Measurements from ENCODE around the gene ZNF217. TPM values are rescaled to one million over a fixed set of nuclear protein-coding genes. Genes with fewer than 3 reads are reported as not detected.
"Not testable (repeated sequence)": the region's sequence is repeated elsewhere in the genome, so short reads cannot be mapped to it uniquely, and the experiment has no call there.

ZNF217 gene
- total RNA-seq, 1 experiment from 2014 or later = 27.0 TPM

- BruUV-seq (replicated peaks) = TSS peak; percentile 9
- H3K36me3 ChIP-seq (ENCODE audit: insufficient read depth, low read length, poor library complexity, severe bottlenecking); POLR2A ChIA-PET (ENCODE audit: low non-redundant PET); CTCF ChIA-PET; DNase-seq (ENCODE audit: low spot score); H3K27me3 ChIP-seq (replicated peaks; ENCODE audit: insufficient read depth, low read depth, low read length, poor library complexity); H3K9me3 ChIP-seq (ENCODE audit: low read depth, low read length, poor library complexity, severe bottlenecking): not testable (repeated sequence)
- H3K4me1 ChIP-seq (ENCODE audit: insufficient read depth, low read length, poor library complexity, severe bottlenecking) = peaks cover 38% of the 10 kb centered on the region
- H3K4me3 ChIP-seq (ENCODE audit: low read depth, low read length, poor library complexity, severe bottlenecking) = peak overlapping the region; percentile 79
- peak overlapping the region; percentile 23 for H3K27ac ChIP-seq (ENCODE audit: low read depth, low read length, poor library complexity, severe bottlenecking)
- intact Hi-C loops (cut with micrococcal nuclease; ENCODE audit: unreplicated experiment) = loop anchor here (5.0 to 10.0 kb wide), 2 partner anchors 163 to 325 kb away; no protein-coding TSS in a partner anchor
Measured at GRCh38 chr20:53591941-53592441, 1.6 kb downstream of the ZNF217 start.

GRCh38 chr20:53591206-53591741, 2.4 kb downstream of the ZNF217 start:
- Histone ChIP-seq H3K4me1 (ENCODE audit: insufficient read depth, low read length, poor library complexity, severe bottlenecking) (peaks cover 34% of the 10 kb centered on the region), H3K4me3 (ENCODE audit: low read depth, low read length, poor library complexity, severe bottlenecking) (peak overlapping the region; percentile 79), H3K27ac (ENCODE audit: low read depth, low read length, poor library complexity, severe bottlenecking) (peak overlapping the region; percentile 55)
- intact Hi-C loops (cut with micrococcal nuclease; ENCODE audit: unreplicated experiment) = loop anchor here (5.0 to 10.0 kb wide), 2 partner anchors 164 to 326 kb away; no protein-coding TSS in a partner anchor
- H3K36me3 ChIP-seq (ENCODE audit: insufficient read depth, low read length, poor library complexity, severe bottlenecking); H3K27me3 ChIP-seq (replicated peaks; ENCODE audit: insufficient read depth, low read depth, low read length, poor library complexity); BruUV-seq (replicated peaks); POLR2A ChIA-PET (ENCODE audit: low non-redundant PET); CTCF ChIA-PET; H3K9me3 ChIP-seq (ENCODE audit: low read depth, low read length, poor library complexity, severe bottlenecking): not testable (repeated sequence)
- peak; percentile 24 for DNase-seq (ENCODE audit: low spot score)

GRCh38 chr20:53590608-53591007, 3.0 kb downstream of the ZNF217 start:
- POLR2A ChIA-PET (ENCODE audit: low non-redundant PET); BruUV-seq (replicated peaks); H3K36me3 ChIP-seq (ENCODE audit: insufficient read depth, low read length, poor library complexity, severe bottlenecking); H3K27me3 ChIP-seq (replicated peaks; ENCODE audit: insufficient read depth, low read depth, low read length, poor library complexity); H3K9me3 ChIP-seq (ENCODE audit: low read depth, low read length, poor library complexity, severe bottlenecking); CTCF ChIA-PET: not testable (repeated sequence)
- Histone ChIP-seq H3K4me3 (ENCODE audit: low read depth, low read length, poor library complexity, severe bottlenecking) (peak overlapping the region; percentile 79), H3K27ac (ENCODE audit: low read depth, low read length, poor library complexity, severe bottlenecking) (peak overlapping the region; percentile 55), H3K4me1 (ENCODE audit: insufficient read depth, low read length, poor library complexity, severe bottlenecking) (peaks cover 34% of the 10 kb centered on the region)
- DNase-seq (ENCODE audit: low spot score) = peak; percentile 65
- intact Hi-C loops (cut with micrococcal nuclease; ENCODE audit: unreplicated experiment) = loop anchor here (5.0 to 10.0 kb wide), 2 partner anchors 164 to 327 kb away; no protein-coding TSS in a partner anchor

GRCh38 chr20:53590122-53590521, 3.5 kb downstream of the ZNF217 start:
- CTCF ChIA-PET; BruUV-seq (replicated peaks); DNase-seq (ENCODE audit: low spot score); H3K9me3 ChIP-seq (ENCODE audit: low read depth, low read length, poor library complexity, severe bottlenecking); H3K36me3 ChIP-seq (ENCODE audit: insufficient read depth, low read length, poor library complexity, severe bottlenecking); POLR2A ChIA-PET (ENCODE audit: low non-redundant PET); H3K27me3 ChIP-seq (replicated peaks; ENCODE audit: insufficient read depth, low read depth, low read length, poor library complexity): not testable (repeated sequence)
- intact Hi-C loops (cut with micrococcal nuclease; ENCODE audit: unreplicated experiment) = loop anchor here (5.0 to 10.0 kb wide), 2 partner anchors 165 to 327 kb away; no protein-coding TSS in a partner anchor
- H3K4me3 ChIP-seq (ENCODE audit: low read depth, low read length, poor library complexity, severe bottlenecking) = peak overlapping the region; percentile 79
- peak overlapping the region; percentile 18 for H3K27ac ChIP-seq (ENCODE audit: low read depth, low read length, poor library complexity, severe bottlenecking)
- H3K4me1 ChIP-seq (ENCODE audit: insufficient read depth, low read length, poor library complexity, severe bottlenecking) = peaks cover 34% of the 10 kb centered on the region

GRCh38 chr20:53589321-53590065, 4.1 kb downstream of the ZNF217 start:
- CTCF ChIA-PET; H3K36me3 ChIP-seq (ENCODE audit: insufficient read depth, low read length, poor library complexity, severe bottlenecking); H3K4me3 ChIP-seq (ENCODE audit: low read depth, low read length, poor library complexity, severe bottlenecking); DNase-seq (ENCODE audit: low spot score); H3K27me3 ChIP-seq (replicated peaks; ENCODE audit: insufficient read depth, low read depth, low read length, poor library complexity); H3K9me3 ChIP-seq (ENCODE audit: low read depth, low read length, poor library complexity, severe bottlenecking); BruUV-seq (replicated peaks): not testable (repeated sequence)
- peaks cover 34% of the 10 kb centered on the region for H3K4me1 ChIP-seq (ENCODE audit: insufficient read depth, low read length, poor library complexity, severe bottlenecking)
- intact Hi-C loops (cut with micrococcal nuclease; ENCODE audit: unreplicated experiment) = loop anchor here (5.0 to 10.0 kb wide), 2 partner anchors 165 to 328 kb away; no protein-coding TSS in a partner anchor
- peak overlapping the region; percentile 18 for H3K27ac ChIP-seq (ENCODE audit: low read depth, low read length, poor library complexity, severe bottlenecking)
- POLR2A ChIA-PET (ENCODE audit: low non-redundant PET) = interaction anchor here (0.7 kb wide), 1 partner anchor 371 kb away, joined by 4 read pairs; no protein-coding TSS in a partner anchor

- H3K9me3 ChIP-seq (ENCODE audit: low read depth, low read length, poor library complexity, severe bottlenecking); intact Hi-C loops (cut with micrococcal nuclease; ENCODE audit: unreplicated experiment); BruUV-seq (replicated peaks); H3K36me3 ChIP-seq (ENCODE audit: insufficient read depth, low read length, poor library complexity, severe bottlenecking); H3K27ac ChIP-seq (ENCODE audit: low read depth, low read length, poor library complexity, severe bottlenecking); POLR2A ChIA-PET (ENCODE audit: low non-redundant PET); H3K27me3 ChIP-seq (replicated peaks; ENCODE audit: insufficient read depth, low read depth, low read length, poor library complexity); DNase-seq (ENCODE audit: low spot score); H3K4me3 ChIP-seq (ENCODE audit: low read depth, low read length, poor library complexity, severe bottlenecking); CTCF ChIA-PET: not testable (repeated sequence)
- peaks cover 47% of the 10 kb centered on the region for H3K4me1 ChIP-seq (ENCODE audit: insufficient read depth, low read length, poor library complexity, severe bottlenecking)
Measured at GRCh38 chr20:53587157-53587703, 6.4 kb downstream of the ZNF217 start.

Measured in A673 (cell line).